DMS79 treated with DMSO at 0.1 percent for 48 hours (cell line): ENCODE results near the gene ATG16L1.
"Not testable (repeated sequence)": the region's sequence is repeated elsewhere in the genome, so short reads cannot be mapped to it uniquely, and the experiment has no call there.

ENCODE experiments used
- DNase-seq: peaks from one replicate; lab custom pipeline; 2025; lab: John Stamatoyannopoulos, UW

The ATG16L1 gene

DNA sequence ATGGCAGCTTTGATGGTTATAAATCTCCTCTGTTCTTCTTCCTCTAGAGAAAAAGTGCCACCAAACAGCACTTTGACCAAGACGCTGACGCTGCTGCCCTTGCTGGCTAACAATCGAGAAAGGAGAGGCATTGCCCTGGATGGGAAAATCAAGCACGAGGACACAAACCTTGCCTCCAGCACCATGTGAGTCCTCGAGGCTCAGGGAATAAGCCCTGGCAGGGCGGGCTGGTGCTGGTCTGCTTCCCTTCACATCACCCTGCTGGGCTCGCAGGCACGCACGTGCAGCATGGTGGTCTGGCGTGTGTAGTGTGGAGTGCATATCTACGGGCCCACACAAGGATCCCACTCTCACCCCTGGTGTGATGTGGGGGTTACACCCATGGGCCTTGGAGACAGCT is 83.4 kb downstream of the ATG16L1 start:
- no peak for DNase-seq

DNA sequence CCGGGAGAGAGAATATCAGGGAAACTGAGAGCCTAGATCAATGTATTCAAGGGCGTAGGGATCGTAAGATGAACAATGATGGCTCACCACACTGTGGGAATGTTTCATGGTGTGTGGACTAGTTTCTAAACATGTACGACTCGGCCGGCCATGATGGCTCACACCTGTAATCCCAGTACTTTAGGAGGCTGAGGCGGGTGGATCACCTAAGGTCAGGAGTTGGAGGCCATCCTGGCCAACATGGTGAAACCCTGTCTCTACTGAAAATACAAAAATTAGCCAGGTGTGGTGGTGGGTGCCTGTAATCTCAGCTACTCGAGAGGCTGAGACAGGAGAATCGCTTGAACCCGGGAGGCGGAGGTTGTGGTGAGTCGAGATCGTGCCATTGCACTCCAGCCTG is 84.6 kb downstream of the ATG16L1 start:
- not testable (repeated sequence) for DNase-seq

DNA sequence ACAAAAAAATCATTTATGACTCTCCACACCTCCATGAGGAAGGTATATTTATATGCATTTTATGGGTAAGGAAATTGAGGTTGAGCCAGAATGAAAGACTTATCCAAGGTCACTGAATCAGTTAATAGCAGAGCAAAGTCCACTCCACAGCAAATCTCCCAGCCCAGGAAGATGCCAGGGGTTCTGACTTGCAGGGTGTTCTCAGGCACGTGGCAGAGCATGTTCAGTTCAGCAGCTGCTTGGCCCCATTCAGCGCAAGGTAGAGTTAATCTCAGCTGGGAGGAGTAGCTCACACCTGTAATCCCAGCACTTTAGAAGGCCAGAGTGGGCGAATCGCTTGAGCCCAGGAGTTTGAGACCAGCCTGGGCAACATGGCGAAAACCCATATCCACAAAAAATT is 85.1 kb downstream of the ATG16L1 start:
- no peak for DNase-seq

DNA sequence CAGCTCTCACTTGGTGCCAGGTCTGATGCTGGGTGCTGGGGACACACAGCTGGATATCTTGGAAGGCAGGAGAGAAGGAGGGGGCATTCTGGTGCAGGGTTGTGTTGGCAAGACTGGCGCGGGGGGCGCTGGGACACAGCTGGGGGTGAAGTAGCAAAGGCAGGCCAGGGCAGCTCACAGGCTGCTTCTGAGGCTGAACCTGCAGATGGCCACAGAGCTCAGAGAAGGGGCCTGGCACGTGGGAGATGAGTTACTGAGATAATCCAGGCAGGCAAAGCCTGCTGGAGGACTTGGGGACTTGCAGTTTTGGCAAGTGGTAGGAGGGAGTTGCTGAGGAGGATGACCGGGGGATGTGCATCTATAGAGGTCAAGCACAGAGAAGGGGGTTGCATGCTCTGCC is 86.6 kb downstream of the ATG16L1 start:
- DNase-seq: no peak

DNA sequence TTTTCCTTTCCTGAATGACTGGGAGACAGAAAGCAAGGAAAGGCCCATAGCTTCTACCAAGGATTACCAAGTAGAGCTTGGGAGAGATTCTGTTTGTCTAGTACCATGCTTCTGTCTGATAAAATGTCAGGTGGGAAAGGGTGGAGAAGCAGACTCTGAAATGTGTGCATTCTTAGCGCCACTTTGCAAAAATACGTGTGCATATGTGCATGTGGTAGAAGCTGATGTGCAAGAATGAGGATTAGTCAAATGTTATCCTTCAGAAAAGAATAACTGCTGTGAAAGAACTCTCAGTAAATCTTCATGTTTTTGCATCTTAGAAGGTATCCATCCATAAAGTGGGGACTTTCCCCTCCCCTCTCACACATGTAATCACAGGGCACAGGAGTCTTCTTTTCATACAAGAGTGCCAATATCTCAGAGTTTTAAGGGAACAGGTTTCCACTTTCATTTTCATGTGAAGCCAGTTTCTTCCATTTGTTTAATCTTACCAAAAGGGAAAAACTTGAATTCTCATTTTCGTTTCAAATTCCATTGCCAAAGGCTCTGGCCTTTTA is 87.4 kb downstream of the ATG16L1 start:
- no peak for DNase-seq

DNA sequence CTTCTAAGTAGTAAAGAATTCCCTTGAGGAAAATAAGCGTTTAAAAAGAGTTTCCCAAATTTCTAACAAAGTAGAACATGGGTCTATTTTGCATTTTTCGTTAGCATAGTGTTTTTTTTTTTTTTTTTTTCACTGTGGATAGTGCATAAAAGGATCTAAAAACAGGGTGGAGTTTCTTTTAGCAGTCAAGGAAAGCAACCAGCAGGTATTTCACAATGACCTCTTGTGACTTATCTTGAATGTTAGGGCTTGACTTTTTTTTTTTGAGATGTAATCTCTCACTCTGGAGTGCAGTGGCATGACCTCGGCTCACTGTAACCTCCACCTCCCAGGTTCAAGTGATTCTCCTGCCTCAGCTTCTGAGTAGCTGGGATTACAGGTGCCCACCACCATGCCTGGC is 88.0 kb downstream of the ATG16L1 start:
- DNase-seq: no peak

DNA sequence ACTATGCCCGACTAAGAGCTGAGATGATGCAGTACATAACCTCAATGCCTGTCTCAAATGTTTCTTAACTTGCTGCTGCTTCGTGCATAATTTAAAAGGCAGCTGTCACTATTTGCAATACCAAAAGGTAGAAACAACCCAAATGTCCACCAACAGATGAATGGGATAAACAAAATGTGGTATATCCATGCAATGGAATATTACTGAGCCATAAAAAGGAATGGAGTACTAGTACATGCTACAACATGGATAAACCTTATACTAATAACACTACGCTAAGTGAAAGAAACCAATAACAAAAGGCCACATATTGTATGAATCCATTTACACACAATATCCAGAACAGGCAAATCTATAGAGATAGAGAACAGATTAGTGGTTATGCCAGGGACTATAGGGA is 89.8 kb downstream of the ATG16L1 start:
- no peak for DNase-seq

DNA sequence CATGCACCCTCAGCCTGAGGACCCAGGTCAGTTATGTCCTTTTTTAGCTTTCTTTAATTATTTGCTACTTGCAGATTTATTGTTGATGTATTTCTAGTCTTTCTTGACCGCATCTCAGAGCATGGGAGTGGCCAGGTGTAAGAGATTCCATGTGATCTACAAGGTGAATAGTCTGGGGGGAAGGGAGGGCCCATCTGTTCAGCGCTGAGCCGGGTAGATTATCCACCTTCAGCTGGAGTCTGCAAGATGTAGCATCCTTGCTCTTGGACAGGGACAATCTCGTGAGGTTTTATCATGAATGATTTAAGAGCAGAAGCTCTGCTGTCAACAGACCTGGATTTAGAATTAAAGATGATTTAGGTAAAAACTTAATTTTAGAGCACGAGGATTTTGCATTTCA is 90.8 kb downstream of the ATG16L1 start:
- no peak for DNase-seq

DNA sequence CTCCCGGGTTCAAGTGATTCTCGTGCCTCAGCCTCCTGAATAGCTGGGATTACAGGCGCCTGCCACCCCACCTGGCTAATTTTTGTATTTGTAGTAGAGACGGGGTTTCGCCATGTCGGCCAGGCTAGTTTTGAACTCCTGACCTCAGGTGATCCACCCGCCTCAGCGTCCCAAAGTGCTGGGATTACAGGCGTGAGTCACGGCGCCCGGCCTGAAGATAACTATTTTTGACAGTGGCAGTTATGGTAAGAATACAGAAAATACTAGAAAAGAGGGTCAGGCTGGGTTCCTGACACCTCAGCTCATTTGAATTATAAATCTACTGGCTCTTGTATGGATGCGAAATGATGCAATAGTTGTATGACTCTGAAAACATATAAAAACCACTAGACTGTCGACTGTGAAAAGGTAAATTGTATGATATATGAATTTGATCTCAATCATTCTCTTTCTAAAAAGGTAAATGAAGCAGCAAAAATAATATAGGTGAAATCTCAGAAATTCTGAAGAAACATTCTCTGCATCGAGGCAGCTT is 91.8 kb downstream of the ATG16L1 start:
- no peak for DNase-seq
